Measurements from ENCODE around the gene SLC29A4. TPM values are rescaled to one million over a fixed set of nuclear protein-coding genes. Genes with fewer than 3 reads are reported as not detected.
"Not testable (repeated sequence)": the region's sequence is repeated elsewhere in the genome, so short reads cannot be mapped to it uniquely, and the experiment has no call there.

SLC29A4 gene
- total and polyA plus RNA-seq, 4 donors: 1.7 to 13.9 (median 3.9) TPM

GRCh38 chr7:5266191-5267028 is 16.3 kb upstream of the SLC29A4 start:
- no peak overlapping the region for H3K4me3 ChIP-seq (ENCODE audit: low read depth in 1 of 3, low read length in 3 of 3)
- H3K27ac ChIP-seq (ENCODE audit: low read depth in 1 of 2, low read length in 2 of 2): no peak overlapping the region
- H3K9ac ChIP-seq (ENCODE audit: low read depth in 1 of 2, low read length in 2 of 2): no peak overlapping the region
- H3K9me3 ChIP-seq (ENCODE audit: control insufficient read depth in 4 of 4, low read length in 3 of 4): no peaks in the 10 kb centered on the region
- no peak for DNase-seq (ENCODE audit: low spot score)
- TF ChIP-seq HNF4G (IDR thresholded peaks at IDR 0.05) (no peak), EGR1 (IDR thresholded peaks at IDR 0.05; ENCODE audit: low read depth in 2 of 2) (no peak), GABPA (IDR thresholded peaks at IDR 0.05 in 1 of 2, conservative IDR thresholded peaks at IDR 0.05 in 1 of 2) (no peak), FOXA2 (IDR thresholded peaks at IDR 0.05) (no peak), HNF4A (conservative IDR thresholded peaks at IDR 0.05) (no peak), ATF3 (IDR thresholded peaks at IDR 0.05) (no peak), JUND (IDR thresholded peaks at IDR 0.05) (no peak), MAX (IDR thresholded peaks at IDR 0.05) (no peak), FOXA1 (IDR thresholded peaks at IDR 0.05) (no peak), SP1 (IDR thresholded peaks at IDR 0.05) (no peak), REST (IDR thresholded peaks at IDR 0.05) (no peak), NR2F2 (IDR thresholded peaks at IDR 0.05) (no peak), RAD21 (IDR thresholded peaks at IDR 0.05) (no peak), YY1 (IDR thresholded peaks at IDR 0.05) (no peak), TAF1 (conservative IDR thresholded peaks at IDR 0.05) (no peak), RXRA (IDR thresholded peaks at IDR 0.05) (no peak)
- TF ChIP-seq, protein P1, sequence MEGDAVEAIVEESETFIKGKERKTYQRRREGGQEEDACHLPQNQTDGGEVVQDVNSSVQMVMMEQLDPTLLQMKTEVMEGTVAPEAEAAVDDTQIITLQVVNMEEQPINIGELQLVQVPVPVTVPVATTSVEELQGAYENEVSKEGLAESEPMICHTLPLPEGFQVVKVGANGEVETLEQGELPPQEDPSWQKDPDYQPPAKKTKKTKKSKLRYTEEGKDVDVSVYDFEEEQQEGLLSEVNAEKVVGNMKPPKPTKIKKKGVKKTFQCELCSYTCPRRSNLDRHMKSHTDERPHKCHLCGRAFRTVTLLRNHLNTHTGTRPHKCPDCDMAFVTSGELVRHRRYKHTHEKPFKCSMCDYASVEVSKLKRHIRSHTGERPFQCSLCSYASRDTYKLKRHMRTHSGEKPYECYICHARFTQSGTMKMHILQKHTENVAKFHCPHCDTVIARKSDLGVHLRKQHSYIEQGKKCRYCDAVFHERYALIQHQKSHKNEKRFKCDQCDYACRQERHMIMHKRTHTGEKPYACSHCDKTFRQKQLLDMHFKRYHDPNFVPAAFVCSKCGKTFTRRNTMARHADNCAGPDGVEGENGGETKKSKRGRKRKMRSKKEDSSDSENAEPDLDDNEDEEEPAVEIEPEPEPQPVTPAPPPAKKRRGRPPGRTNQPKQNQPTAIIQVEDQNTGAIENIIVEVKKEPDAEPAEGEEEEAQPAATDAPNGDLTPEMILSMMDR (IDR thresholded peaks at IDR 0.05; ENCODE audit: low read depth, low read length, missing input control): no peak
- TF ChIP-seq, protein P2, sequence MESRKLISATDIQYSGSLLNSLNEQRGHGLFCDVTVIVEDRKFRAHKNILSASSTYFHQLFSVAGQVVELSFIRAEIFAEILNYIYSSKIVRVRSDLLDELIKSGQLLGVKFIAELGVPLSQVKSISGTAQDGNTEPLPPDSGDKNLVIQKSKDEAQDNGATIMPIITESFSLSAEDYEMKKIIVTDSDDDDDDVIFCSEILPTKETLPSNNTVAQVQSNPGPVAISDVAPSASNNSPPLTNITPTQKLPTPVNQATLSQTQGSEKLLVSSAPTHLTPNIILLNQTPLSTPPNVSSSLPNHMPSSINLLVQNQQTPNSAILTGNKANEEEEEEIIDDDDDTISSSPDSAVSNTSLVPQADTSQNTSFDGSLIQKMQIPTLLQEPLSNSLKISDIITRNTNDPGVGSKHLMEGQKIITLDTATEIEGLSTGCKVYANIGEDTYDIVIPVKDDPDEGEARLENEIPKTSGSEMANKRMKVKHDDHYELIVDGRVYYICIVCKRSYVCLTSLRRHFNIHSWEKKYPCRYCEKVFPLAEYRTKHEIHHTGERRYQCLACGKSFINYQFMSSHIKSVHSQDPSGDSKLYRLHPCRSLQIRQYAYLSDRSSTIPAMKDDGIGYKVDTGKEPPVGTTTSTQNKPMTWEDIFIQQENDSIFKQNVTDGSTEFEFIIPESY (IDR thresholded peaks at IDR 0.05): no peak
- WGBS: 76% methylated on average over 20 of the region's 20 CpGs
- no peaks in the 10 kb centered on the region for H3K27me3 ChIP-seq (ENCODE audit: control insufficient read depth in 4 of 4, insufficient read depth in 4 of 4, low read length in 3 of 4)
- H3K36me3 ChIP-seq (ENCODE audit: control insufficient read depth in 4 of 4, insufficient read depth in 3 of 4, low read depth in 1 of 4, low read length in 3 of 4): no peaks in the 10 kb centered on the region
- H3K4me1 ChIP-seq (ENCODE audit: control insufficient read depth in 4 of 4, insufficient read depth in 4 of 4, low read length in 3 of 4): no peaks in the 10 kb centered on the region

- DNase-seq (ENCODE audit: low spot score); H3K9me3 ChIP-seq (ENCODE audit: control insufficient read depth in 4 of 4, low read length in 3 of 4); H3K27ac ChIP-seq (ENCODE audit: low read depth in 1 of 2, low read length in 2 of 2); H3K4me1 ChIP-seq (ENCODE audit: control insufficient read depth in 4 of 4, insufficient read depth in 4 of 4, low read length in 3 of 4); H3K27me3 ChIP-seq (ENCODE audit: control insufficient read depth in 4 of 4, insufficient read depth in 4 of 4, low read length in 3 of 4); H3K4me3 ChIP-seq (ENCODE audit: low read depth in 1 of 3, low read length in 3 of 3); H3K9ac ChIP-seq (ENCODE audit: low read depth in 1 of 2, low read length in 2 of 2); H3K36me3 ChIP-seq (ENCODE audit: control insufficient read depth in 4 of 4, insufficient read depth in 3 of 4, low read depth in 1 of 4, low read length in 3 of 4): not testable (repeated sequence)
- 85% methylated on average over 8 of the region's 8 CpGs for WGBS
These were observed 14.9 kb upstream of the SLC29A4 start for GRCh38 chr7:5267829-5268228.

GRCh38 chr7:5269992-5270657 is 12.6 kb upstream of the SLC29A4 start:
- 80% methylated on average over 12 of the region's 12 CpGs for WGBS
- not testable (repeated sequence) for DNase-seq (ENCODE audit: low spot score); H3K36me3 ChIP-seq (ENCODE audit: control insufficient read depth in 4 of 4, insufficient read depth in 3 of 4, low read depth in 1 of 4, low read length in 3 of 4); H3K9me3 ChIP-seq (ENCODE audit: control insufficient read depth in 4 of 4, low read length in 3 of 4); H3K27ac ChIP-seq (ENCODE audit: low read depth in 1 of 2, low read length in 2 of 2); H3K27me3 ChIP-seq (ENCODE audit: control insufficient read depth in 4 of 4, insufficient read depth in 4 of 4, low read length in 3 of 4); H3K4me3 ChIP-seq (ENCODE audit: low read depth in 1 of 3, low read length in 3 of 3); H3K4me1 ChIP-seq (ENCODE audit: control insufficient read depth in 4 of 4, insufficient read depth in 4 of 4, low read length in 3 of 4); H3K9ac ChIP-seq (ENCODE audit: low read depth in 1 of 2, low read length in 2 of 2)
